Measurements from ENCODE around the gene ZG16B. TPM values are rescaled to one million over a fixed set of nuclear protein-coding genes. Genes with fewer than 3 reads are reported as not detected.

Gene ZG16B
- total RNA-seq, 1 donor from 2014 or later, result 15.3 TPM

- no peak for ATAC-seq
These were observed 4.9 kb upstream of the ZG16B start for GRCh38 chr16:2825049-2825742.

GRCh38 chr16:2825906-2826305 is 4.2 kb upstream of the ZG16B start:
- no peak for ATAC-seq

- peak; percentile 8 for ATAC-seq
These were observed 3.3 kb upstream of the ZG16B start for GRCh38 chr16:2826591-2827373.

- peak; percentile 5 for ATAC-seq
These were observed 2.7 kb upstream of the ZG16B start for GRCh38 chr16:2827374-2827791.

GRCh38 chr16:2827831-2828520 is 2.1 kb upstream of the ZG16B start:
- ATAC-seq, result no peak

GRCh38 chr16:2828521-2828840 is 1.6 kb upstream of the ZG16B start:
- ATAC-seq, result no peak

- no peak for ATAC-seq
These were observed 1.1 kb upstream of the ZG16B start for GRCh38 chr16:2828876-2829430.

- ATAC-seq, result no peak
These were observed 222 bp downstream of the ZG16B start for GRCh38 chr16:2830355-2830695.

GRCh38 chr16:2831203-2831602 is 1.1 kb downstream of the ZG16B start:
- ATAC-seq, result no peak

GRCh38 chr16:2833776-2834175 is 3.7 kb downstream of the ZG16B start:
- ATAC-seq, result no peak

- ATAC-seq, result no peak
These were observed 4.9 kb downstream of the ZG16B start for GRCh38 chr16:2834968-2835367.

GRCh38 chr16:2835638-2836493 is 5.8 kb downstream of the ZG16B start:
- peak; percentile 61 for ATAC-seq

- no peak for ATAC-seq
These were observed 6.8 kb downstream of the ZG16B start for GRCh38 chr16:2836646-2837508.

- peak; percentile 55 for ATAC-seq
These were observed 8.8 kb downstream of the ZG16B start for GRCh38 chr16:2838928-2839327.

- ATAC-seq, result no peak
These were observed 9.7 kb downstream of the ZG16B start for GRCh38 chr16:2839650-2840450.

GRCh38 chr16:2840914-2841313 is 10.8 kb downstream of the ZG16B start:
- no peak for ATAC-seq

- no peak for ATAC-seq
These were observed 11.7 kb downstream of the ZG16B start for GRCh38 chr16:2841606-2842339.

- peak; percentile 2 for ATAC-seq
These were observed 12.4 kb downstream of the ZG16B start for GRCh38 chr16:2842340-2843000.

GRCh38 chr16:2843526-2843925 is 13.4 kb downstream of the ZG16B start:
- ATAC-seq, result no peak

Measured in esophagus mucosa (tissue), 1 donor.